Natural killer cell (primary cell): ENCODE results near the gene TMEM271. TPM values are rescaled to one million over a fixed set of nuclear protein-coding genes. Genes with fewer than 3 reads are reported as not detected.

ENCODE experiments used
- ATAC-seq, 3 donors: fragments of 150-1000 bp in 2 of 3; fragments of 200-7000 bp in 1 of 3; cut with Tn5 transposase; 1 replicate in 1 of 3; 2 replicates in 2 of 3; pipeline ENCODE4 v1.10.0; 2021; ENCODE audit warnings: mild to moderate bottlenecking in 2 of 3, moderate library complexity in 2 of 3
- DNase-seq, 2 donors: peaks; one replicate each; pipeline versions ENCODE4 v3.0.0 to v3.0.0-alpha.2; 2013 to 2021; ENCODE audit warnings: mixed read lengths in 1 of 2
- H3K27ac ChIP-seq: one replicate; pipeline ENCODE4 v1.5.1; 2013; ENCODE audit warnings: mild to moderate bottlenecking, low read length
- H3K27me3 ChIP-seq: one replicate; pipeline ENCODE4 v1.6.1; 2013; ENCODE audit warnings: low read length; ENCODE audit not compliant: control insufficient read depth, insufficient read depth
- H3K36me3 ChIP-seq: one replicate; pipeline ENCODE4 v1.6.1; 2013; ENCODE audit warnings: low read length; ENCODE audit not compliant: control insufficient read depth, insufficient read depth
- H3K4me1 ChIP-seq: one replicate; pipeline ENCODE4 v1.6.1; 2013; ENCODE audit warnings: low read length; ENCODE audit not compliant: control insufficient read depth, insufficient read depth
- H3K4me3 ChIP-seq: one replicate; pipeline ENCODE4 v1.5.1; 2013; ENCODE audit warnings: low read length
- H3K9me3 ChIP-seq: one replicate; pipeline ENCODE4 v1.6.1; 2013; ENCODE audit warnings: low read length; ENCODE audit not compliant: control insufficient read depth, insufficient read depth
- H3K27ac Mint-ChIP-seq, 2 donors: one replicate each; pipeline ENCODE4 v1.8.0; 2022; ENCODE audit warnings: mild to moderate bottlenecking in 2 of 2, mixed read lengths in 2 of 2, moderate library complexity in 1 of 2
- H3K27me3 Mint-ChIP-seq, 2 donors: one replicate each; pipeline ENCODE4 v1.8.0; 2022; ENCODE audit warnings: low read depth in 2 of 2, mixed read lengths in 2 of 2
- H3K36me3 Mint-ChIP-seq: one replicate; pipeline ENCODE4 v1.8.0; 2022; ENCODE audit warnings: mixed read lengths
- H3K4me1 Mint-ChIP-seq, 2 donors: one replicate each; pipeline ENCODE4 v1.8.0; 2022; ENCODE audit warnings: mixed read lengths in 2 of 2
- H3K4me3 Mint-ChIP-seq: one replicate; pipeline ENCODE4 v1.8.0; 2022; ENCODE audit warnings: mild to moderate bottlenecking, moderate library complexity, mixed read lengths
- H3K9me3 Mint-ChIP-seq, 2 donors: one replicate each; pipeline ENCODE4 v1.8.0; 2022; ENCODE audit warnings: mixed read lengths in 2 of 2
- CTCF ChIP-seq: fragments of 200-600 bp; IDR thresholded peaks from one replicate; pipeline ENCODE4 v1.8.0; 2022; ENCODE audit warnings: antibody characterized with exemption
- WGBS: methylation state at CpG from one replicate; pipeline ENCODE4 v1.1.7; 2013; ENCODE audit warnings: missing lambda C conversion rate; ENCODE audit not compliant: insufficient coverage; 5-methylcytosine and 5-hydroxymethylcytosine counted together
- intact Hi-C: fragments of 100-400 bp; cut with micrococcal nuclease; formaldehyde crosslinking; loops from one replicate; pipeline ENCODE4 v1.14.2; 2022
- total RNA-seq, 4 donors: library from RNA; stranded (reverse); fragments of 120-200 nt in 1 of 4; gene quantifications; one replicate each; pipeline versions ENCODE4 v1.2.3 to v1.2.4, GENCODE V29; 2013 to 2022

TMEM271 gene
- total RNA-seq, 3 donors from 2014 or later (not counting 1 experiment from before 2014, with no cell fraction given): not detected

GRCh38 chr4:535924-536281 is 40.2 kb downstream of the TMEM271 start:
- Mint-ChIP-seq H3K4me3 (no peak overlapping the region), H3K9me3 (peaks cover 4% of the 10 kb centered on the region in 2 donors), H3K27ac (no peak overlapping the region), H3K4me1 (peaks cover 5 to 12% of the 10 kb centered on the region in 2 donors), H3K27me3 (no peaks in the 10 kb centered on the region), H3K36me3 (no peaks in the 10 kb centered on the region)
- no peak overlapping the region for H3K27ac ChIP-seq
- intact Hi-C loops: no loop called here
- ATAC-seq (no peak), DNase-seq (no peak)
- no peaks in the 10 kb centered on the region for H3K9me3 ChIP-seq
- H3K4me3 ChIP-seq: no peak overlapping the region
- TF ChIP-seq CTCF: no peak
- 98% methylated on average over 23 of the region's 23 CpGs for WGBS
- no peaks in the 10 kb centered on the region for H3K4me1 ChIP-seq
- H3K36me3 ChIP-seq: peaks cover 33% of the 10 kb centered on the region
- no peaks in the 10 kb centered on the region for H3K27me3 ChIP-seq

GRCh38 chr4:535181-535923 is 40.7 kb downstream of the TMEM271 start:
- Histone ChIP-seq H3K27me3 (no peaks in the 10 kb centered on the region), H3K27ac (no peak overlapping the region), H3K9me3 (no peaks in the 10 kb centered on the region), H3K4me3 (no peak overlapping the region), H3K4me1 (no peaks in the 10 kb centered on the region), H3K36me3 (peaks cover 38% of the 10 kb centered on the region)
- TF ChIP-seq CTCF: no peak
- intact Hi-C loops: no loop called here
- no peaks in the 10 kb centered on the region for H3K36me3 Mint-ChIP-seq
- H3K27me3 Mint-ChIP-seq: no peaks in the 10 kb centered on the region
- DNase-seq (no peak), ATAC-seq (no peak)
- peaks cover 4% of the 10 kb centered on the region in 2 donors for H3K9me3 Mint-ChIP-seq
- 99% methylated on average over 39 of the region's 39 CpGs for WGBS
- H3K27ac Mint-ChIP-seq: no peak overlapping the region
- H3K4me1 Mint-ChIP-seq: peaks cover 5 to 12% of the 10 kb centered on the region in 2 donors
- H3K4me3 Mint-ChIP-seq: no peak overlapping the region

GRCh38 chr4:534576-535151 is 41.4 kb downstream of the TMEM271 start:
- DNase-seq: no peak
- H3K4me1 ChIP-seq: no peaks in the 10 kb centered on the region
- peaks cover 44% of the 10 kb centered on the region for H3K36me3 ChIP-seq
- Mint-ChIP-seq H3K27ac (no peak overlapping the region), H3K4me1 (peaks cover 5 to 12% of the 10 kb centered on the region in 2 donors), H3K9me3 (peaks cover 4% of the 10 kb centered on the region in 2 donors), H3K4me3 (no peak overlapping the region), H3K36me3 (no peaks in the 10 kb centered on the region), H3K27me3 (no peaks in the 10 kb centered on the region)
- intact Hi-C loops: no loop called here
- no peak for ATAC-seq
- no peaks in the 10 kb centered on the region for H3K27me3 ChIP-seq
- no peak overlapping the region for H3K4me3 ChIP-seq
- no peak overlapping the region for H3K27ac ChIP-seq
- no peak for TF ChIP-seq CTCF
- no peaks in the 10 kb centered on the region for H3K9me3 ChIP-seq
- WGBS: 96% methylated on average over 22 of the region's 22 CpGs
